SK-N-MC (cell line): ENCODE measurements around the gene MAP7.

Experiments used
- EZH2 ChIP-seq: fragments of 200-600 bp; sonication (generic); IDR thresholded peaks from one replicate; pipeline ENCODE4 v1.6.1; 2017; ENCODE audit warnings: antibody characterized with exemption
- POLR2AphosphoS5 ChIP-seq: IDR thresholded peaks from 2 replicates; pipeline ENCODE4 v1.6.1; 2012; ENCODE audit warnings: mild to moderate bottlenecking, low read depth, low read length, borderline replicate concordance

DNA sequence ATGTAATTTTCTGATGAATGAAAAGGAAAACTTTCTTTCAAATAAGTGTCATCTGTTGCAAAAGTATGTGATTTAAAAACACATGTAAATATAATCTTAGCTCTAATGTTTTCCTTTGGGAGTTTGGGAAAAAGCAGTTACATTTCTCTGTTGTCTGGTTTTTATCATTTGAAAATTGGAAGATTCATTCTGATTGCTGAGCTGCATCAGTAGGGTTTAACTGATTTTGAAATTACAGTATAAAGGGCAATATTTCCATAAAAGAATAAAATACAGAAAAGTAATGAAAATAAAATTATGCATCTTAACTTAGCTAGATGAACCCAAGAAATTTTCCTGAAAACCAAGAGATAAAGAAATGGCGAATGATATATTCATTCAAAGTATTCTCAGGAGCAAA is 57.8 kb downstream of the MAP7 start:
- no peak for TF ChIP-seq POLR2AphosphoS5
- no peak for TF ChIP-seq EZH2
